Bronchial epithelial cell (primary cell): ENCODE measurements around the gene RWDD1. TPM values are rescaled to one million over a fixed set of nuclear protein-coding genes. Genes with fewer than 3 reads are reported as not detected.

Experiments used
- DNase-seq: peaks from one replicate; pipeline ENCODE4 v3.0.0-alpha.2; 2010; ENCODE audit warnings: low read depth
- FAIRE-seq: peaks from 2 replicates; lab custom pipeline; 2011; peaks lifted over from hg19 to GRCh38; lab: Jason Lieb, UNC
- H3K27me3 ChIP-seq: 2 replicates; pipeline ENCODE4 v1.5.1; 2011; ENCODE audit warnings: low read length; ENCODE audit not compliant: control insufficient read depth, insufficient read depth
- H3K36me3 ChIP-seq: 2 replicates; pipeline ENCODE4 v1.5.1; 2011; ENCODE audit warnings: low read length; ENCODE audit not compliant: control insufficient read depth, insufficient read depth
- H3K4me3 ChIP-seq: 2 replicates; pipeline ENCODE4 v1.5.1; 2011; ENCODE audit warnings: mild to moderate bottlenecking, low read depth, low read length, control low read depth
- CTCF ChIP-seq: IDR thresholded peaks from 2 replicates; pipeline ENCODE4 v1.5.1; 2011; ENCODE audit warnings: mild to moderate bottlenecking, moderate library complexity, low read length, control low read depth, inconsistent platforms; ENCODE audit not compliant: insufficient read depth, severe bottlenecking
- total RNA-seq: library from RNA; depleted of rRNA; stranded (reverse); fragments of >200 nt; gene quantifications from 2 replicates; pipeline ENCODE4 v1.2.1, GENCODE V29; 2014

The RWDD1 gene
- total RNA-seq, 1 donor from 2014 or later: 19.5 TPM

GRCh38 chr6:116536216-116536621 lies 35.1 kb upstream of the RWDD1 start:
- Histone ChIP-seq H3K36me3 (no peaks in the 10 kb centered on the region), H3K4me3 (no peak overlapping the region), H3K27me3 (no peaks in the 10 kb centered on the region)
- peak; percentile 52 for TF ChIP-seq CTCF
- DNase-seq: peak; percentile 95
- no peak for FAIRE-seq

DNA sequence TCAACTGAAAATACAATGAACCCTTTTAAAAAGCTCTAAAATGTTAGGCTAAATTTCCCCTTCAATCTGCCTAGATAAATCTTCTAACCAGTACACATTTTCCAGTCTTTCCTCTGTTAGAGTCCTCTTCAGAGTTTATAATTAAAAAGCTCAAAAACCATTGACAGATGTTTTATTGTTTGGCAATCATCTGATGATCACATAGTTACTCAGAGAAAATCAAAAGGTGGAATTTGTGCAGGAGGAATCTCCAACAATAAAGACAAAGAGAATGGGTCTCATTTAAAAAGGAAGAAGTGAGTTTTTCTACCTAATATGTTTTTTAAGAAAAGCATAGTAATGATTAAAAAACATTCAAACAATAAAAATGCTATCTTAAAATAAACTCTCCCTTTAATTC lies 28.9 kb upstream of the RWDD1 start:
- FAIRE-seq (no peak), DNase-seq (no peak)
- Histone ChIP-seq H3K27me3 (no peaks in the 10 kb centered on the region), H3K4me3 (no peak overlapping the region), H3K36me3 (no peaks in the 10 kb centered on the region)
- no peak for TF ChIP-seq CTCF

DNA sequence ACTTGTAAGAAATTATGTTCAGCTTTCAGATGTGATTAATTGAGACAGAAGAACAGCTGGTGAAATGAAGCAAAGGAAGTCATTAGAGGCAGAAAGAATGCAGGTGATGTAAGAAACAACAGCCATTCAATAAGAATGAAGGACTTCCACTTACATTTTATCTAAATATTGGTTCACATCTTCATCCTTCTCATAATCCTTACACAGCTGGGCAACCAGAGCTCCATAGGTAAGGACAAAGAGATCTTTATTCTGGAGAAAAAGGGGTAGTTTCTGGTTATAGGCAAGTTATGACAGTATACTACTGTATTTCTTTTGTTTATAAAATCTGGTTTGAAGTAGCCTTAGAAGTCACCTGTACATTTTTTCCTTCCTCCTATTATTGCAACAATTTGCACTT lies 28.2 kb upstream of the RWDD1 start:
- DNase-seq (no peak), FAIRE-seq (no peak)
- no peaks in the 10 kb centered on the region for H3K27me3 ChIP-seq
- no peak overlapping the region for H3K4me3 ChIP-seq
- TF ChIP-seq CTCF: no peak
- no peaks in the 10 kb centered on the region for H3K36me3 ChIP-seq

GRCh38 chr6:116545651-116546050 lies 25.7 kb upstream of the RWDD1 start, which contains the start of gene TRAPPC3L:
TRAPPC3L (minus strand) TSS chr6:116545684; CDS start chr6:116545514, 170 bp downstream.
- no peak within 1 kb of the TSS for H3K4me3 ChIP-seq
- FAIRE-seq (no peak), DNase-seq (no peak)
- no peak for TF ChIP-seq CTCF
- no peaks in the 10 kb centered on the region for H3K36me3 ChIP-seq
- H3K27me3 ChIP-seq: no peaks in the 10 kb centered on the region

DNA sequence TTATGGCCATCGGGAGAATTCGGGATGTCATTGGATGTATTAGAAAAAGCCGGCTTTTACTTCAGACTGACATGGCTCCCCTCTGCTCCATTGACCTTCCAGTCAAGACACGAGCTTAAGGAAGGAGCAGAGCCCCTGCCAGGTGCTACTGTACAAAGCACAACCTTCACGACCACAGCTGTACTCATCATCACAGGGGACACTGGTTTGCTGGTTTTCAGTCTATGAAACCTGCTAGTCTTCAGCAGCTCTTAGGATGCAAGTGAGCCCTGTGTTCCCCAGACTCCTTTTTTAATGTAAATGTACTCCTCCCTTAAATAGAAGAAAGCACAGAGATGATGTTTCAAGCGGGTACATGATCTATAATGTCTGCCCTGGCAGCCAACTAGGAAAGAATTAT lies 23.9 kb upstream of the RWDD1 start:
- H3K27me3 ChIP-seq: no peaks in the 10 kb centered on the region
- H3K4me3 ChIP-seq: no peak overlapping the region
- no peaks in the 10 kb centered on the region for H3K36me3 ChIP-seq
- DNase-seq (no peak), FAIRE-seq (no peak)
- TF ChIP-seq CTCF: no peak

DNA sequence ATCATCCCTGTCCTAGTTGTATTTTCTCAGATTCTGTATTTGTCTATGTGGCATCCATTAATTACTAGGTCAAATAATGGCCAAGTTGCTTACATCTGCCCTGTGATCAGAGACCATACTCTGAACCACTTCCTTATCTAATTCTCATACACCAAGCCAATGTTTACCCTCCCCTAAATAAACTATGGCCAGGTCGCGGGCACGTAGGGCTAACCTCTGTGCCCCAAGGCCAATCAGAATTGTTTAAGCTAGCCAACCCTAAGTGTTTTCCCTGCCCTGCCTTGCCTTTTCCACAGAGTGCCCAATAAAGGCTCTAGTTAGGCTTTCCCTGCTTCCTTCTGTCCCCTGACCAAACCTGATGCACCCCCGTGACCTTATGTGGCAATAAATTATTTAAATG lies 20.5 kb upstream of the RWDD1 start:
- FAIRE-seq: peak; percentile 40
- TF ChIP-seq CTCF: no peak

More for the DNA sequence above, 20.5 kb upstream of the RWDD1 start:
- no peaks in the 10 kb centered on the region for H3K27me3 ChIP-seq
- H3K4me3 ChIP-seq: no peak overlapping the region
- DNase-seq: no peak
- no peaks in the 10 kb centered on the region for H3K36me3 ChIP-seq
